ENCODE results near the gene MAP2K5.

MAP2K5 gene

DNA sequence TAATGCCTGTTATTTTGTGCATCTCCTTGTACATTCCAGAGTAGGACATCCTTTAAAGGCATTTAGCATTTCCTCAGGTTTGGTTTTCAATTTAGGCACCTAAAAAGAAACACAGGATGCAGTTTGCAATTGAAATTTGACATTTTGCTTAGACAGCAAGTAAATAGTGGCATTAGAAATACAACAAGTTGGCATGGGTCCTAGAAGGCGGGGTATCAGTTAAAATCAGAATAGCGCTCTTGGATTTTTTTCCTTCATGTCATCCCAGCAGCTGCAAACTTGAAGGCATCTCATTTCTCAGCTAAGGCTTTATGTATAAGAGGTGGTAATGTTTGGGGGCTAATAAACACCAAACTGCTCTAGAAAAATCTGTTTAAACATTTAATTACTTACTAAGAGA is 235.3 kb downstream of the MAP2K5 start:
- DNase-seq (ENCODE audit: low read depth in 2 of 3, low spot score in 1 of 3) = no peak

DNA sequence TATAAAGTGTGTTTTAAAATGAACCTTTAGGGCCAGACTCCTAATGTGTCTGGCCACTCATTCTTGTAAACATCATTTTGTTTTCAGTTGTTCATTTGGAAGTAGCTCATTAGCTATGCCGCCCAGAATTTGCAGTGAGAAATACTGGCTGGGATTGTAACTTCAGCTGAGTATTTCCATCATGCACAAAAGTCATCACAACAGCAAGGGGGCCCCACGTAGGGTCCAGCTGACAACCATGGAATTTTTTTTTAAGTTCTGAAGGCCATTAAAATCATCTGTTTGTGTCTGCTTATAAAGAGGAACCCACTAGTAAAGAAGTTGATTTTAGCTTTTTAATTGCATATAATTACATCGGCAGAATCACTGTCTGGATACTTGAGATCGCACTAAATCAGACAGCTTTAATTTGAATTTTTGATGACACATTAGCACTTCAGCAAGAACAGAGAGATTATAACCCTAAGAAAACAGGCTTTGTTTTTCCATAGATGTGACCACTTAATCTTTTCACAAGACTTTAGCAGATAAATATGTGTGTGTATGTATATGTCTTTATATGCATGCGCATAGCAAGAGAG is 236.6 kb downstream of the MAP2K5 start:
- no peak for DNase-seq (ENCODE audit: low read depth in 2 of 3, low spot score in 1 of 3)

DNA sequence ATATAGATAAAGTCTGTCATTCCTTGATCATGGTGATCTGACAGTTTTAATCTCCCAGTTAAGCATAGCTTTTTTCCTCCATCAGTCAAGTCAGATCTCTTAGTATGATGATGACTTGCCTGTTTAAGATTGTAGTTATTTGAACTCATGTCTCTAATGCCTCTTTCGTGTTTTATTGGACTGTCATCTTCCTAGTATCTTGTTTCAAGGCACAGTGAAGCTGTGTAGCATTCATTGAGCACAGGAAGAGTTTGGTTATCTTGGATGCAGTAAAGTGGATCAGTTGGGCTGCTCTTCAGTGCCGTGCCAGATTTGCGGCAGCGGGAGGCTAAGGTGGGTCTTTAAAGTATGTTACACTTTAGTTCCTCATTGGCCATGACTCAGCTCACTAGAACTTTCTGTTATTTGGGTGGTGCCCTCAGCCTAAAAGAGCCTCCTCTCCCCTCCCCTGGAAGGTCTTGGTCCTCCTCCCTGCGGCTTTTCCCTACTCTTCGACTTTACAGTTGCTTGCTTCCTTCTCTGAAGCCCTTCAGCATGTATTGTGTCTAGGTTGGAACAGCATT is 237.1 kb downstream of the MAP2K5 start:
- DNase-seq (ENCODE audit: low read depth in 2 of 3, low spot score in 1 of 3) = no peak

DNA sequence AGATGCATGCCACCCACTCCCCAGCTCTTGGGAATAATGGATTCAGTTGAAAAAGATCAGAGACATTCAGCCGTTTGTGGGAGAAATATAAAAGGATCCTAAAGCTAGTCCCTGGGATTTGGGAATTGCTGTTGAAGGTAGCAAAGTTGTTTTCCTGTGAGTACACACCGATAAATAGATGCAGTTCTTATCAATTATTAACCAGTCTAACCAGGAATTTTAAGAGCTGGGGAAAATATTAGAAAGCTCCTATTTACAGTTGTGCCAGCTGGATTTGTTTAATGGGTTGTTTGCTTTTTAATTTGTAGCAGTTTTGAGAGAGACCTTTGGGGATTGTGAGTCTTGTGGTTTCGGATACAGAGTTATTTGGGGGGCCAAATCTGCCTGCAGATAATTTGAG is 238.6 kb downstream of the MAP2K5 start:
- no peak for DNase-seq (ENCODE audit: low read depth in 2 of 3, low spot score in 1 of 3)

DNA sequence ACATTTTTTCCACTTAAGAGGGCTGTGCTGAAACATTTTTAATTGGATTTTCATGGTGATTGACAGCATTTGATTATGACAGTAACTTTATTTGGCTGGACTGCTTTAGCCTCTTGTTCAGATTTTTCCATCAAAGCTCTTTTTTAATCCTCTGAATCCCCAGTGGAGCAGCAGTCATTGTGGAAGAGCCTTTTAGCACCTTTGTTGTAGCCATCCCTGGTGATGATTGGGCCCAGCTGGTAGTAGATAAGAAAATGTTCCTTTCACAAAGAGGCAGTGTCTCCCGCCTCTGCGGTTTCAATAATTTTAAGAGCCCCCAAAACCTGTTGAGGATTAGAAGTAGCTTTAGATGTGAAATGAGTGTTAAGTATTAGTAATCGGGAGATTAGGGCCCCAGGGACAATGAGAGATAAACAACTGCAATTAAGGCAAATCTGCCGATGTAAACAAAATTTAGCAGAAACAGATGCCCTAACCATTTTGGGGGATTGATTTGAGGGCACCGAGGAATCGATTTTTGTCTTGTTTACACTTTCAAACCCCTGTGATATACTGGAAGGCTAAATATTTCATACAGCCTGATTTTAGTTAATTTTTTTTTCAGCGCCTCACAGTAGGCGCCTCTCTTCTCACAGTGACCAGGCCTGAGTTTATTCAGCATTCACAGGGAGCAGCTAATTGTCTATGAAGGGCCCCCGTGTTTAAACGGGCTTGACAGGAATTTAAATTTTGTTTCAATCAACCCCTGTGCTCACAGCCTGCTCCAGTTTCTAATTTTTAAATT is 239.6 kb downstream of the MAP2K5 start:
- DNase-seq (ENCODE audit: low read depth in 2 of 3, low spot score in 1 of 3) = no peak

DNA sequence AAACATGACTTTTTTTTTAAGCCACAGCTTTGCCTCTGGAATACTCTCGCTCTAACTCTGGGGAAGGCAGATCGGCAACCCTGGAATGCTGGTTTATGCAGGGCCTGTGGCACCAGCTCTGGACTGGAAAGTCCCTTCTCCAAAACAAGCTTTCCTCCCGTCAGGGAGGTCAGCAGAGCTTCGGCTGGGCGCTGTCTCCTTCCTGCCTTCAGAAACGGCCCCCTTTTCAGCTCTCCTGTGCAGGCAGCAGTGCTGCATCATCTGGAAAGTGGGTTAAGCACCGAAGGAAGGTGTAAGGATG is 240.1 kb downstream of the MAP2K5 start:
- no peak for DNase-seq (ENCODE audit: low read depth in 2 of 3, low spot score in 1 of 3)

DNA sequence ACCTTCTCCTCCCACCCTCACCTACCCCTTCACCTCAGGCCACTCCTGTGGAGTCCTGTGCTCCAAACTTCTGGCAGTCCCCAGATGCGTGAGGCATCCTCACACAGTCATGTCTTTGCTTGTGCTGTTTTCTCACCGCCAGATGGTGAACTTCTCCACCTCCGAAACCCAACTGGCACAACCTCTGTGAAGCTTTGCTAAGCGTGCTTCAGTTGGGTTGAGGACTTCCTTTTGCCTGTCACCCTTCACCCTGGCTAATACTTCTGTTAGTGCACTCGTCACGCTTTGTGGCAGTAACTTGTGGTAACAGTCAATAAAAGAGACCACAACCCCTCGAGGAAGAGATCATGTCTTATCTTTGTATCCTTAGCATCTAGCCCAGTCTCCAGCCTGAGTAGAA is 240.8 kb downstream of the MAP2K5 start:
- DNase-seq (ENCODE audit: low read depth in 2 of 3, low spot score in 1 of 3) = no peak

DNA sequence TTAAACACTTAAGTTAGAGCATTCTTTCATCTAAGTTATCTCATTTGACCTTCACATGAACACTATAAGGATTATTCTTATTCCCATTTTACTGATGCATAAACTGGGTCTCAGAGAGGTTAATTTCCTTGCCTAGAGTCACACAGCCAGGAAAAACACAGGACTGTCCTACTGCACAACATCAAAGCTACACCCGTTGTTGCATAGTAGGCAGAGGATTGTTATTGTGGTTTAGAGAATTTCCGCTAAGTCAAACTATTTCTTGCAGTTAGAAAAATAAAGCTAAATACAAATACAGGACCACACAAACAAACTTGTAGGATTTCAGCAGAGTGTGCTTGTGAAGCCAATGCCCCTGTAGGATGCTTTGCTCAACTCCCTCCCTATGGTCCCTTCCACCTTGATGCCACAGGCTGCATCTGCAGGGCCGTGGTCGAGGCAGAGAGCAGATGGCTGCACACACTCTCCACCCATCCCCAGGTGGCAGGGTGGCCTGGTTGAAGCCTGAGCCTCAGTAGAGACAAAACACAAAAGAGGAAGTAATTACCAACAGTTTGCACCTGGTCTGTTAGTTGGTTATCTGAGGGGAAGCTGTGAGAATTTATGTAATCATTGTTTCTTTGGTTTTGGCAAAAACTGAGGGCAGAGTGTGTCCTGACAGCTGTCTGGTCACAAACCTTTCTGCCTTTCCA is 241.7 kb downstream of the MAP2K5 start:
- DNase-seq (ENCODE audit: low read depth in 2 of 3, low spot score in 1 of 3) = no peak

DNA sequence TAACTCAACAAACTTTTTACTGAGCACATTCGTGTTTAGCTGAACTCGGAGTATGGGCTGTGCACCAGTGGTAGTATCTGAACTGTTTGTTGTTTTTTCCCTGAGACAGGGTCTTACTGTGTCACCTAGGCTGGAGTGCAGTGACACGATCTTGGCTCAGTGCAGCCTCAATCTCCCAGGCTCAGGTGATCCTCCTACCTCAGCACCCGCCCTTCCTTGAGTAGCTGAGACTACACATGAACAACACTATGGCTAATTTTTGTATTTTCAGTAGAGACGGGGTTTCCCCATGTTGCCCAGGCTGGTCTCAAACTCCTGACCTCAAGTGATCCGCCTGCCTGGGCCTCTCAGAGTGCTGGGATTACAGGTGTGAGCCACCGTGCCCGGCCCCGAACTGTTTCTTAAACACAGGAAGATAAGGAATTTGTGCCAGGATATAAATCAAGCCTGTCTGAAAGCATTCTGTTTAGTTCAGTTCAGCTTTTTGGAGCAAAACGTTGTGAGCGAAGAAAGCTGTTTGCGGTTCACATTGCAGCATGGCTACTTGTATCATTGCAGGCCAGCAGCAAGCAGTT is 242.4 kb downstream of the MAP2K5 start:
- no peak for DNase-seq (ENCODE audit: low read depth in 2 of 3, low spot score in 1 of 3)

DNA sequence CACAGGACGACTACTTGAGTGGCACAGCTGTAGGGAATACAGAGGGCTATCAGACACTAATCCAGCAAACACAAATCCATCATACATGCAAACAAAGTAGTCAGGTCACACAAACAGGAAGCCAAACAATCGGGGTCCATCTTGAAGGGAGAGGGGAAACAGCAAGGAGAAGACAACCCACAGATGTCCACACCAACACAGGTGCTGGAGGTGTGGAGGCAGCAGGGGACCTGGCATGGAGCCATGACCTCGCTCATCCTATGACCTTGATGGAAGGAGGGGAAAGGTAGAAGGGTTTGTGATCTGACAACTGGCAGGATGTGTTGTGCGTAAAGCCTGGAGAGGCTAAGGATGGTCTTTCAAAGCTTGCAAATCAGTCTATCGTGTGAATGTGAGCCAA is 242.9 kb downstream of the MAP2K5 start:
- no peak for DNase-seq (ENCODE audit: low read depth in 2 of 3, low spot score in 1 of 3)

DNA sequence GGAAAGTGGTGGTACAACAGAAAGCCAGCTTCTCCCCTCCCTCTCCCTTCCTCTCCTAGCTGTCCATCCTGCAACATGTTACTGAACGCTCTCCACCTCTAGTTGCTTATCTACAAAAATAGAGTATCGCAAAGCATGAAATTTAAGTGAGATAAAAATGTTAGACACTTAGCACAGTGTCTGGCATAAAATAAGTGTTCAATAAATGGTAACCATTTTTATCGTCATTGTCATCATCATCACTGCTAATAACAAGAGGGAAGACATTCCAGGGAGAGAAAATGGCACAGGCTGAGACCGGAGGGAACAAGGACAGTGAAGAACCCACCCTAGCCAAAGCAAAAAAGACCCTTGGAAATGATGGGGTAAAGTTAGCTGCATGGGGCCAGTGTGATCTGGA is 244.1 kb downstream of the MAP2K5 start:
- DNase-seq (ENCODE audit: low read depth in 2 of 3, low spot score in 1 of 3) = no peak

DNA sequence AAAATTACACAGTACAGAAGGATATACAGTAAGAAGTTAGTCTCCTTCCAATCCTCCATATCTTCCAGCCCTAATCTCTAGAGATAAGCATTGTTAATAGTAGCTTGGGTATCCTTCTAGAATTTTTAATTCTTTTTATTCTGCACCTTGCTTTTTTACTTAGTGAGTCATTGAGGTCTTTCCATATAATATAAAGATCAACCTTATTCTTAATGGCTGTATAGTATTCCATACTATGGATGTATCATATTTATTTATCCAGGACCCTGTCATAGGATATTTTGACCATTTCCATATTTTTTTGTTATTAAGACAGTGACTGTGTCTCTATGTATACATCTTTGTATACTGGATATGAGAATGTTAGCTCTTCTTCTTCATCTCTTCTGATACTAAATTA is 246.5 kb downstream of the MAP2K5 start:
- no peak for DNase-seq (ENCODE audit: low read depth in 2 of 3, low spot score in 1 of 3)

DNA sequence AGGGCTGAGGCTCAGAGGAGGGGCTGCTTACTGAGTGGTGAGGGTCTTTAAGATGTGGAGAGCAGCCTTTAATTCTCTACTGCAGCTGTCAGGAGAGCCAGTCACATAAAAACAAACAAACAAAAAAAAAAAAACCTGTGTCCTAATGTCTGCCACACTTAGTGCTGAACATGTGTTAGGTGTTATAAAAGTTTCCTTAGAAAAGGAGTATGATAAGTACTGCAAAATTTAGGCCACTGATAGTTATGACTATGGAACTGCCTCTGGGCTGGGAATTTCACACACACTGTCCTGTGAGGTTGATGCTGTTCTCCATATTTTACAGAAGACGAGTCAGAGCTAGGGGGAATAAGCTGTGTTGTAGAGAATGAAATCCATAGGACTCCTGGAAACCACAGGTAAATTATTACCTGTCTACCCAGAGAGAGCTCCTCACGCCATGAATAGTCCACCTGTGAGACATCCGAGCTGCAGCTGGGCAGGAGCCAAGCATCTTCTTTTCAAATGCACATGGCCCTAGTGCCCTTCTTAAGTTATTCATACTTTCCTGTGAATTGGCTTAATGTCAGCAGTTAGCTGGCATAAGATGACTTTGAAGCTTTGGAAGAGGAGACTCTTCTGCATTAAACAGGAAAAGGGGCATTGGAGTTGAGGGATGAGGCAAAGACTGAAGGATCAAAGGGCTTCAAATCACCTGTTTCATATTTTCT is 248.3 kb downstream of the MAP2K5 start:
- no peak for DNase-seq (ENCODE audit: low read depth in 2 of 3, low spot score in 1 of 3)

DNA sequence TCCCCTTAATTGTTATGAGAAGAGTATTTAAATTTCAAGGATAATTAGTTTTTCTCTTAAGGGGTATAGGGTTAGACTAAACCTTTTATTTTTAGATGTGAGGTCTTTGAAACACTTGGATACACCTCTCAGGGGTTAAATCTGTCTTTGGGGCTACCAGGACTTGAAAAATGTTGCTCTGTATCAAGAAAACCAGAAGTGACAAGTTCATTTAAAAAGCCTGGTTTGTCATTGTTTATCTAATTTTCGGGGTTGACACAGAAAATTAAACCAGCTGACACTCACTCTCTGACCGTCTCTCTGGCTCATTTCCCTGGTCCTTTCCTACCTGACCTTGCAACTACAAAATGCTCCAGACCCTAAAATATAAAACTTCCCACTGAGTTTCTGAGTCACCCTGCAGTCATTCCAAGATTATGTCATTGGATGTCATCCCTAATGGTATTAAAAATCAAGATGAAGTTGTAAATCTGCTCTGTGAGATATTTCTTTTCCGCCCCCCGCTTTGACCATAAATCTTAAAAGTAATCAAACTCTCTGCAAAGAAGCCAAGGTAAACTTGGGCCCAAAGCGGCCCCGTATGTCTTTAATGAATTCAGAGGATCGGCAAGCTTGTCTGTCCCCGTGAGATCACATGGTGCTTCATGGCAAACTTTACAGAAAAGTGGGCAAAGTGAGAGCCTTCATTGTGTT is 249.9 kb downstream of the MAP2K5 start:
- no peak for DNase-seq (ENCODE audit: low read depth in 2 of 3, low spot score in 1 of 3)

DNA sequence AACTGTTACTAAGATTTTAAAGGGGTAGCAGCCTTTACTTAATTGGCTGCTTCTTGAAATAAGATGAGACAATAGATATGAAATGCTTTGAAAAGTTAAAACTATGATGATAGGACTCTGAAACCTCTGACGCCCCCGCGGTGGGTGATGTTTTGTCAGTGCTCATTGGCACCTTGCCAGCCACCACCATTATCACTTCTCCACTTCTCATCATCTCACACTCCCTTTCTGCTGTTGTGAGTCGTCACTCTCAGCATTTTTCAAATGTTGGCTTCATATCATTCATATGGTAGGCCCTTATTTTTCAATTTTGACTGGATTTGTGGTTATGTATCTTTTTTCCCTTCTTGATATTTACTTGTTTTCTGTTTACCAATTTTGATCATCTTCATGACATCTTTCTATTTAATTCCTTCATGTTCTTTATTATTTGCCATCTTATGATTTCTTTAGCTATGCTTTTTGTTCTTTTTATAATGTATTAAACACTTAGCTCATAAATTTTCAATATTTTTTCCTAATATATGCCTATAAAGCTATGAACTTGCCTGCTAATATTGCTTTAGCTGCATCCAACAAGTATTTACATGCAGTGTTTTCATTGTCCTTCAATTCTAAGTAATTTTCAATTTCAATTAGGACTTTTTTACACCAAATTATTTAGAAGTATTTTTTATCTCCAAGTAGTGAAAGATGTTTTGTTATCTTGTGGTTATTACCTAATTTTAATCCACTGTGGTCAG is 252.5 kb downstream of the MAP2K5 start:
- DNase-seq (ENCODE audit: low read depth in 2 of 3, low spot score in 1 of 3) = peak; percentile 28 to 37 (median 29)

DNA sequence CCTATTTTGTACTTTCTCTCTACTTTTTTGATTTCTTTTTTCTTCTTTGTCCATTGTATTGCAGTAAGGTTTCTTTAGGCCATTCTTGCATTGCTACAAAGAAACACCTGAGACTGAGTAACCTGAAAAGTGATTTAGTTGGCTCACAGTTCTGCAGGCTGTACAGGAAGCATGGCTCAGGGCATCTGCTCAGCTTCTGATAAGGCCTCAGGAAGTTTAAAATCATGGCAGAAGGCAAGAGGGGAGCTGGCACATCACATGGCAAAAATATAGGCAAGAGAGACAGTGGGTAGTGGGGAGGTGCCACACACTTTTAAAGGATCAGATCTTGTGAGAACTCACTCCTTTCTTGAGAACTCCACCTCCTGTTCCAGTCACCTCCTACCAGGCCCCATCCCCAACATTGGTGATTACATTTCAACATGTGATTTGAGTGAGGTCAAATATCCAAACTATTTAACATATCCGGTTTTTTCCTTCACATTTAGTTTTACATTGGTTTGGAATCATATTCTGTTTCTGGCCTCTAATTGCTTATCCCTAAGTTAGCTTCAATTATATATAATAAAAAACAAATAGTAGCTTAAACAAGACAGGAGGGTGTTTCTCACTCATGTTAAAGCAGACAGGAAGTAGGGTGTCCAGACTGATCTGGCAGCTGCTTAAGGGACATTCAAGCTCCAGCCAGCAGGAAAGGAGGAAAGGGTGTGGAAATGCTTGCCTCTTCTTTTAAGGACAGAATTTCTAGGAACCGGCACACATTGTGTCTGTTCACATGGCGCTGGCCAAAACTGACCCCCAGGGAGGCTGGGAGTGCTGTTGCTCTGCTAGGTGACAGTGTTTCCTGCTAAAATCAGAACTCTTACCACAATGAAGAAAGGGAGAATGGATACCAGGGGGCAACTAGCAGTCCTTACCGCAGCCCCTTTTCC is 254.0 kb downstream of the MAP2K5 start:
- DNase-seq (ENCODE audit: low read depth in 2 of 3, low spot score in 1 of 3) = no peak

DNA sequence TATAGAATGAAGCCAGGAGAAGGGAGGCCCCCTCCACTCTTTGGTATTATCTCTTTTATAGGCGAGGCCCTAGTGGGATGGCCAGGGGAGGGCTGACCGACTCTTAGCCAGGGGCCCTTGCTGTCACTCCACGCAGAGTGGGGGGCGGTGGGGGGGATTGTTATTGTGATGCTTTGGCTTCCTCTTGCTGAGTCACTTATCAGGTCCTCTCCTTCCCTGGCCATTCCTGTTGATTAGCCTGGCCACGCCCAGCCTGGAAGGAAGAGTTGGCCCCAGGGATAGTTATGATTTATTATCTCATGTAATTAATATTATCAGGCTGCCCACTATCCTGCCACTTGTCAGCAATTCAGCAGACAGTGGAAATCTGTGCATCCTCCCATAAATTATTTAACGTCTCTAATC is 257.3 kb downstream of the MAP2K5 start:
- no peak for DNase-seq (ENCODE audit: low read depth in 2 of 3, low spot score in 1 of 3)

DNA sequence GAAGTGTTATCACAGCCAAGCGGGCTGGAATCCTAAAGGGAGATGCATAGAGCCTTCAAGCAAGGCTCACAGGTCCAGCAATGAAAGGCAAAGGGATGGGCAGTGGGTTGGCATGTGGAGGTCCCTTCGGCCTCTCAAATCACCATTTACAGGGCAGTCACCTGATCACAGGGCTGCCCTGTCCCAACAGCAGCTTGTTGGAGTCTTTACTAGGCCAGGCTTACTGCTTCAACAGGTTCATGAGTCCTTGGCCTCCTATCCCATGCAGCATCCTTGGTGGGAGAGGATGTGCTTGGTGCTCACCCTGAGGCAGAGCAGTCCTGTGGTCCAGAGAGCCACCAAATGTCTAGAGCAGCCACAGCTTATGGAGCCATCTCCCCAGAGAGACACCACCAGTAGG is 258.6 kb downstream of the MAP2K5 start:
- no peak for DNase-seq (ENCODE audit: low read depth in 2 of 3, low spot score in 1 of 3)
